ENCODE data around the gene CNPPD1.

DNA sequence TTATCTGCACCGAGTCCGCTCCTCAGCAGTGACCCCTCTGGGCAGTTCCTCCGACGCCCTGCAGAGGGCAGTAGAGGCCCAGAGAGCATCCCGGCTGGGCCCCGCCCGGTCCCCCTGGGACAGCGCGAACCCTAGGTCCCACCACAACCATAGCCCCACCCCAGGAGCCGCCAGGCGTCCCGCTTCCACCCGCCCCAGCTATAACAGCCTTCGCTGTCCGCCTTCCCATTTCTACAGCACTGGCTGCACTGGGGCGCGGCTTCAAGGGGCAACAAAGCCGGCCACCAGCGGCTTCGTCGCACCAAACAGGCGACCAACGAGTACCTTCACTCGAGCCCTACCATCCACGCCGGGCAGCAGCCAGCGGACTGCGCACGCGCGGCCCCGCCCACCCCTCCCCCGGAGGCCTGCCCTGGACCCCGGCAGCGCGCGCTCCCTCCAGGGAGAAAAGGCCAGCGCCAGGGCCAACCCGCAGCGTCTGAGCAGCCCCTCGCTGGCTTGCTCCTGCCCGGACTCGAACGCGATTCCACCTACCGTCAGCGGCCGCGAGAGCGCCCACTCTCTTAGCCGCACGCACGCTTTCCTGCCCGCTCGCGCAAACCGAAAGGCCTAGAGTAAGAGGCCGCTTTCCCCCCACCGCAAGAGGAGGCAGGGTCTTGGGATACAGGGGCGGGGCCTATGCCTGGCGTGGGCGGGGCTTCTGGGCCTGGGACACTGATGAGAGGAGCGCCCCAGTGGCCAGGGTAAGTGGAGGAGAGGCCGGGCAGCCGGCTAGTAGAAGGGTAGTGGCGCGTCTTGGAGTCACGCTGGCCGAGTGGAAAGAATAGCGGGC lies 16.3 kb downstream of the CNPPD1 start, which contains the start of gene NHEJ1:
- TF ChIP-seq NR2F2 (IDR thresholded peaks at IDR 0.05): no peak
- no peak for TF ChIP-seq GABPA (IDR thresholded peaks at IDR 0.05 in 1 of 2, conservative IDR thresholded peaks at IDR 0.05 in 1 of 2)
- no peak for TF ChIP-seq TAF1 (conservative IDR thresholded peaks at IDR 0.05)

Measured in liver (tissue), 2 donors.